Progenitor cell of endocrine pancreas (in vitro differentiated cells): ENCODE results near the gene FAM83F. TPM values are rescaled to one million over a fixed set of nuclear protein-coding genes. Genes with fewer than 3 reads are reported as not detected.

Experiments used
- DNase-seq: peaks from one replicate; pipeline ENCODE4 v3.0.0; 2021; ENCODE audit warnings: low spot score; ENCODE audit not compliant: unreplicated experiment
- H3K27ac Mint-ChIP-seq: 2 replicates; pipeline ENCODE4 v1.8.0; 2021; ENCODE audit warnings: mild to moderate bottlenecking, moderate library complexity, mixed read lengths
- H3K27me3 Mint-ChIP-seq: 2 replicates; pipeline ENCODE4 v1.8.0; 2021; ENCODE audit warnings: mixed read lengths
- H3K36me3 Mint-ChIP-seq: 2 replicates; pipeline ENCODE4 v1.8.0; 2022; ENCODE audit warnings: mixed read lengths; ENCODE audit not compliant: insufficient read depth
- H3K4me1 Mint-ChIP-seq: 2 replicates; pipeline ENCODE4 v1.8.0; 2021; ENCODE audit warnings: low read depth, mixed read lengths
- H3K4me3 Mint-ChIP-seq: 2 replicates; pipeline ENCODE4 v1.8.0; 2021; ENCODE audit warnings: low read depth, mild to moderate bottlenecking, moderate library complexity, mixed read lengths
- H3K9me3 Mint-ChIP-seq: 2 replicates; pipeline ENCODE4 v1.8.0; 2021; ENCODE audit warnings: low read depth, mixed read lengths
- total RNA-seq: library from RNA; stranded (reverse); gene quantifications from 2 replicates; pipeline ENCODE4 v1.2.1, GENCODE V29; 2021
- TF ChIP-seq, protein P1 (sequence below): fragments of 200-600 bp; sonication (generic); IDR thresholded peaks from one replicate; pipeline ENCODE4 v1.5.0; 2021; ENCODE audit warnings: antibody characterized with exemption, mild to moderate bottlenecking; ENCODE audit not compliant: unreplicated experiment

The FAM83F gene
- total RNA-seq, 1 donor from 2014 or later, result 19.8 TPM

DNA sequence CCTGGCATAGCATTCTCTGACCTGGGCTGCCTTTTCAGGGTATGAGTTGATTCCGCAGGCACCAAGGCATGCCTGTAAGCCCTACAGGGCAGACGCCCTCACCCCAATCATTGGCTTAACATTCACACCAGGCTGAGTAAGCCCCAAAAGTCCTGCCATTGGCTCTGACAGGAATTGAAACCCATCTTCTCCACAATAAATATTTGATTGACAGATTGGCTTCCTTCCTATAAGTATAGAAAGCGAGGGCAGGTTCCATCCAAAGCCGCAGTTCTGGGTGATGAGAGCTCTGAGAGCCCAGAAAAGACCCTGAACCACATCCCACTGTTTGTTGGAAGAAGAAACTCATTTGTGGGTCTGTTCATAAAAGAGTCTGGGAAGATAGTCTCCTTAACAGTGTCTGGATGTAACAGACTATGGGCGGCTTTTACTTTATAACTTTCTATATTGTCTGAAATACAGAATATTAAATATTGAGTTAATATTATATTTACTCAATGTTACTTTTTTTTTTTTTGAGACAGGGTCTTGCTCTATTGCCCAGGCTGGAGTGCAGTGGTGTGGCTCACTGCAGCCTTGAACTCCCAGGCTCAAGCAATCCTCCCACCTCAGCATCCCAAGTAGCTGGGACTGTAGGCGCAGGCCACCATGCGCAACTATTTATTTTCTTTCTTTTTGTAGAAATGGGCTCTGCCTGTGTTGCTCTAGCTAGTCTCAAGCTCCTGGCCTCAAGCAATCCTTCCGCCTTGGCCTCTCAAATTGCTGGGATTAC, 46.8 kb downstream of the FAM83F start:
- H3K36me3 Mint-ChIP-seq, result no peaks in the 10 kb centered on the region
- no peak overlapping the region for H3K4me3 Mint-ChIP-seq
- TF ChIP-seq, protein P1, sequence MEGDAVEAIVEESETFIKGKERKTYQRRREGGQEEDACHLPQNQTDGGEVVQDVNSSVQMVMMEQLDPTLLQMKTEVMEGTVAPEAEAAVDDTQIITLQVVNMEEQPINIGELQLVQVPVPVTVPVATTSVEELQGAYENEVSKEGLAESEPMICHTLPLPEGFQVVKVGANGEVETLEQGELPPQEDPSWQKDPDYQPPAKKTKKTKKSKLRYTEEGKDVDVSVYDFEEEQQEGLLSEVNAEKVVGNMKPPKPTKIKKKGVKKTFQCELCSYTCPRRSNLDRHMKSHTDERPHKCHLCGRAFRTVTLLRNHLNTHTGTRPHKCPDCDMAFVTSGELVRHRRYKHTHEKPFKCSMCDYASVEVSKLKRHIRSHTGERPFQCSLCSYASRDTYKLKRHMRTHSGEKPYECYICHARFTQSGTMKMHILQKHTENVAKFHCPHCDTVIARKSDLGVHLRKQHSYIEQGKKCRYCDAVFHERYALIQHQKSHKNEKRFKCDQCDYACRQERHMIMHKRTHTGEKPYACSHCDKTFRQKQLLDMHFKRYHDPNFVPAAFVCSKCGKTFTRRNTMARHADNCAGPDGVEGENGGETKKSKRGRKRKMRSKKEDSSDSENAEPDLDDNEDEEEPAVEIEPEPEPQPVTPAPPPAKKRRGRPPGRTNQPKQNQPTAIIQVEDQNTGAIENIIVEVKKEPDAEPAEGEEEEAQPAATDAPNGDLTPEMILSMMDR, result no peak
- peaks cover 18% of the 10 kb centered on the region for H3K27me3 Mint-ChIP-seq
- peaks cover 2% of the 10 kb centered on the region for H3K9me3 Mint-ChIP-seq
- no peak for DNase-seq
- H3K27ac Mint-ChIP-seq, result no peak overlapping the region
- H3K4me1 Mint-ChIP-seq, result peaks cover 6% of the 10 kb centered on the region

DNA sequence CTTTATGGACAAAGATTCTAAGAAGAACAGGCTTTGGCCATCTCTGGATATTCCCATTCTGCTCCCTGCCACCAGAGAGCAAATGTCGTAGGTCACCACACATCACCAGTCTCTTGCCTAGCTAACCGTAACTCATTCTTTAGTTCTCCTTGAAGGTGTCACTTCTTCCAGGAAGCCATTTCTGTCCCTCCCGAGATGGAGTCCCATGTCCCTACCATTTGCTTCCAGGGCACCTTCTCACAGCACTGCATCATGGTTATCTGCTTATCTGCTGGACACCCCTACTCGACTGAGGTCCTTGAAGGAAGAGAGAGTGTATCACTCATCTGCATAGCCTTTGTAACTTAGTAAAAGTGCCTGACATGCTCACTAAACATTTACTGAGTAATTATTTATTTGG, 47.6 kb downstream of the FAM83F start:
- no peak overlapping the region for H3K4me3 Mint-ChIP-seq
- H3K9me3 Mint-ChIP-seq, result peaks cover 2% of the 10 kb centered on the region
- peaks cover 18% of the 10 kb centered on the region for H3K27me3 Mint-ChIP-seq
- TF ChIP-seq, protein P1, result no peak
- H3K27ac Mint-ChIP-seq, result no peak overlapping the region
- no peaks in the 10 kb centered on the region for H3K36me3 Mint-ChIP-seq
- no peak for DNase-seq
- H3K4me1 Mint-ChIP-seq, result peaks cover 6% of the 10 kb centered on the region

DNA sequence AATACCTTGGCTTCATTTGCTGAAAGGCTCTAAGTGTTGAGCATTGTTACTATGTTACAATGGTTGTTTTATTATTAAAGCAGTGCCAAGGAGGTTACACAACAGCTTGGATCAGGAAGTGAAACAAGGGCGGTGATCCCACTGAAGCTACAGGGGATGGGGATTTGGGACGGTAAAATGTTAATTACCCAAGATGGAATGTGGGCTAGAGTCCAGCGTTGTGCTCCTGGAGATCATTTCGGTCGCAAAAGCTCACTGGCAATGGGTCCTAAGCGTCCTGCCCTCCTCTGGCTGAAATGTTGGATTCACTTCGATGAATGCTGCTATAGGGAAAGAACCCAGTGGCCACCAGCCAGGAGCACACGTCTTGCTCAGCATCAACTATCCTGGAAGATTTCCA, 48.3 kb downstream of the FAM83F start:
- Mint-ChIP-seq H3K9me3 (peaks cover 2% of the 10 kb centered on the region), H3K27me3 (peaks cover 16% of the 10 kb centered on the region), H3K4me3 (peak overlapping the region; percentile 100), H3K27ac (peak overlapping the region; percentile 38), H3K36me3 (no peaks in the 10 kb centered on the region), H3K4me1 (peaks cover 6% of the 10 kb centered on the region)
- TF ChIP-seq, protein P1, result no peak
- DNase-seq, result no peak

DNA sequence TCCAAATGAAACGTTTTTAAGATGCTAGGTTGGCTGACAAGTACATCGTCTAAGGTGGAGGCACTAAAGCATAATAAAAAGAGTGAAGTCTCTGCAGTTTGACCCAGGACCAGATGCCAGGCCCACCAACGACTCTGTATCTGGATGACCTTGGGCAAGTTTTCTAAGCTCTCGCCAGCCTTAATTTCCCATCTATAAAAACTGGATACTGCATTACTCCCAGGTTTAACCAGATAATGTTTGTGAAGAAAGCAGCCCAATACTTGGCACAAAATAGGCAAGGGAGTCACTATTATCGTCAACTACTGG, 49.0 kb downstream of the FAM83F start:
- Mint-ChIP-seq H3K27ac (peak overlapping the region; percentile 99), H3K4me3 (peak overlapping the region; percentile 100), H3K36me3 (no peaks in the 10 kb centered on the region), H3K27me3 (peaks cover 15% of the 10 kb centered on the region), H3K4me1 (peaks cover 6% of the 10 kb centered on the region), H3K9me3 (peaks cover 2% of the 10 kb centered on the region)
- TF ChIP-seq, protein P1, result no peak
- DNase-seq, result no peak

DNA sequence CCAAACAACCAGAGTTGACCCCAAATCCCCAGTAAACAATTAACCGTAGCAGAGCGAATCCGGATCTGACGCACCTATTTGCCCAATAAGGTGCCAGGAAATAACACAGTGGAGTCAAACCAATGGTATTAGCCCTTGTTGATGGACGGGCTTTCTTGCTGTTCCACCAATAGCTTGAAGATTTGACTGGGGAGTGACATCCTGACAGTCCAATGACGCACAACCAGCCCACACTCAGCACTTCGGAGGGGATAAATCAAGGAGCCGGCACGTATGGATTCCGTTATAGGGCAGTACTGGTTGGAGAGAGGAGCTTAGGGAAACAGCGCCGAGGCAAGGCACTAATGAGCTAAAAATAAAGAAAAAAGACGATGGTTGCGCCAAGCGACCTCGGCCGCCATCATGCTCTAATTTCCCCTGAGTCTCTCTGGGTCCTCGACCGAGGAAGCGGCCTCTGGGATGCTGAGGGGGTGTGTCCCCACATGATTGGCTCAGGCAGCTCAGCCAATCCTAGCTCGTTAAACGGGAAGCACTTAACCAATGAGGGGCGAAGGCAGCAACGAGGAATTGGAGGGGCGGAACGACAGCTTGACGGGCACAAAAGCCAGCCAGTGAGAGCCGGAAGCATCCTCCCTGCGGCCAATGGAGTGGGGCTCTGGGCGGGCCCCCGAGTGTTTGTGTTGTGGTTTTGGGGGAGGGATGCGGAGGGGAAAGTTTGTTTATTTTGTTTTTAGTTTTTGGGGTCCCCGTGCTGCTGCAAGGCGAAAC, 49.5 kb downstream of the FAM83F start:
- Mint-ChIP-seq H3K4me1 (peaks cover 6% of the 10 kb centered on the region), H3K9me3 (peaks cover 2% of the 10 kb centered on the region), H3K4me3 (peak overlapping the region; percentile 100), H3K36me3 (no peaks in the 10 kb centered on the region), H3K27me3 (peaks cover 14% of the 10 kb centered on the region), H3K27ac (peak overlapping the region; percentile 99)
- DNase-seq, result peak; percentile 97
- TF ChIP-seq, protein P1, result no peak
